ENCODE measurements around the gene TTC3.

The TTC3 gene

DNA sequence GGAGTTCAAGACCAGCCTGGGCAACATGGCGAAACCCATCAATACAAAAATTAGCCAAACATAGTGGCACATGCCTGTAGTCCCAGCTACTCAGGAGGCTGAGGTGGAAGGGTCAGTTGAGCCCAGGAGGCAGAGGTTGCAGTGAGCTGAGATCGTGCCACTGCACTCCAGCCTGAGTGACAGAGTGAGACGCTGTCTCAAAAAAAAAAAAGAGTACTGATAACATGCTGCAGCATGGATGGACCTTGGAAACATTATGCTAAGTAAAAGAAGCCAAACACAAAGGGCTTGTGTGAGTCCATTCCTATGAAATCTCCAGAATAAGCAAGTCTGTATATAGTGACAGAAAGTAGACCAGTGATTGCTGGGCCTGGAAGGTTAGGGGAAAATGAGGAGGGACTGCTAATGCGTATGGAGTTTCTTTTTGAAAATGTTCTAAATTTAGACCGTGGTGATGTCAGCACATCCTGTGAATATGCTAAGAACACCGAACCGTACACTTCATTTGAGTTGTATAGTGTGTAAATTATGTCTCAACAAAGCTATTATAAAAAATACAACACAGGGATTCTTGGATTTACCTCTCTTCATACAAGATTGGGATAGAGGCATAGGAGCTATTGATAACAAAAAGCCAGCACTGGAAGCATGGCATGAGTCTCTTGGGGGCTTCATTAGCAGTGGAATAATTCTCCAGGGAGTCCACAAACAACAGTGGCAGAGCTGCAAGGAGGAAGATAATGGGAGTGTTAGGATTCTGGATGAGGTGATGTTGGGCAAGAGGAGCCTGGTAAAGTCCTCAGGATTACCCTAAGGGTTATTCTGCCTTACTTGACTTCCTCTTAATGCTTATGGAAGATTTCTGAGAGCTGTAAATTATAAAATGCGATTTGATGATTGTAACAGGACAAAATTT lies 73.5 kb downstream of the TTC3 start:
- DNase-seq (ENCODE audit: low read depth in 2 of 2) = no peak

DNA sequence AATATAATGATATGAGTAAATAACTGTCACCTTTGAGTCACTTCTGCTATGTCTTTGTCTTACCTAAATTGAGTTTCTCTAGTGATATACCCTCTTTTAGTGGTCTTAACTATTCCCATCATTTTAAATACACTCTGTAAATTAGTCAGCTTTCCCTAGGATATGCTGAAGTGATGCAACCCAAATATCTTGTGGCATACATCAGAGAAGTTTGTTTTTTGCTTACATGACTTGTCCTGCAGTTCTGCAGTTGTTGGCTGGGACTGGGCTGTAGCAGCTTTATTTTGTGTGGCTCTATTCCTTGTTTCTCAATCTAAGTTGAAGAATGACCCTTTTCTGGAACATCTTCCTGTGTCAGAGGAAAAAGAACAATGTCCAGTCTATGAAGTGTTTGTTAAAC lies 76.4 kb downstream of the TTC3 start:
- DNase-seq (ENCODE audit: low read depth in 2 of 2) = no peak

DNA sequence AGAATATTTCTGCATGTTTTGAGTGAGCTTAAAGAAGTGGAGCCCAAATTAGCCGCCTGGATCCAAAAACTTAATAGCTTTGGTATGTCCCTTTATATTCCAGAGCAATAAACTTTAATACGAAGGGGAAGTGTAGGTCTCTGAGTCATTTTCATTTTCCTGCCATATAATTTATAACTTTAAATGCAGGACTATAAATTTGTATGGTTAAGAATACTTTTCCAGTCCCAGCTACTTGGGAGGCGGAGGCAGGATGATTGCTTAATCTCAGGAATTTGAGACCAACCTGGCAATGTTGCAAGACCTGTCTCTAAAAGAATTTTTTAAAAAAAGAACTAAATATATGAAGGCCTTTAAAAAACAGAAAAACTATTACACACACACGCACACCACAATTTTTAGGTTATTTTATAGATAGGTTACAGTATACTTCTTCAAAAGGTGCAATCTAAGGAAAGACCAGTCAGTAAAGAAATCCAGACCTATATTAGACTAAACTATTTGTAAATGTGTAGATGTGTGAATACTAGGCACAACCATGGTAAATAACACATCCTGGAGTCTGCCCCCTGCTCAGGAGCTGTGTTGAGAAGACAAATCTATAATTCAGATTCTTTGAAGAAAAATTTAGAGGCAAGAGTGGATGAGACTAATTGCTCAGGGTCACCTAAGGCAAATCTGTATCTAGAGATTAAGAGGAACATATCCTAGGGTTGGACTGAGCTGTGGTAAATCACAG lies 80.3 kb downstream of the TTC3 start:
- no peak for DNase-seq (ENCODE audit: low read depth in 2 of 2)

DNA sequence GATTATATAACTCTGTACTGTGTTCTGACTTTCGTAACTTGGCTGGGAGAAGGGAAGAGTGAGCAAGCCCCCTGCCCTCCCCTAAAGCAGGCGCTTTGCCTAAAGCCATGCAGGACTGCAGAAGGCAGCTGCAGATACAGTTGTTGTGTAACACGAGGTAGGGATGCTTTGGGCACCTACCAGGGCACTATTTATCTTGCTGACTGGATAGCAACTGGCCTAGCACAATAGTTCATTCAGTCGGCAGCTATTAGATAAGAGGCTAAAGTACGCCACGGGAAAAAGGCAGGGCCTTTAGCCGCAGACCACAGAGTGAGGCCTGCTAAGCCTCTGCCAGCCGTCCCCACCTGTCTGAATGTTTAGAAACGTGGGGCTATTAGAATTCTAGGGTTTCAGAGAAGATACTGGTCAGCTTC lies 80.9 kb downstream of the TTC3 start:
- no peak for DNase-seq (ENCODE audit: low read depth in 2 of 2)

DNA sequence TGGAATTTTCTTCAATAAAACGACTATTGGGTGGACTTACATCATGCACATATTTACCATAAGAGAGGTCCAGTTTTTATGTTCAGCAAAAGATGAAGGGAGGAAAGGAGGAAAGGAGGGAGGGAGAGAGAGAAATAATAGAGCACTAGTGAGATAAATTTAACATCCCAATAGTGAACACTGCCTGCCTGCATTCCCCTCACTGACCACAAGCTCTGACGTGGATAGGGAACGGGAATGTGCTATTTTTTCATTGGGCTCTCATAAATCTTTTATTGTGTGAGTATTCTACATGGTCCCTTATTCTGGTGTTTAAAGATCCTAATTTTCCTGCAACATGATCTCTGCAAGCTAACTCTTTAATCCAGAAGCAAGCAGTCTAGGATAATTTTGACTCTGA lies 82.1 kb downstream of the TTC3 start:
- no peak for DNase-seq (ENCODE audit: low read depth in 2 of 2)

DNA sequence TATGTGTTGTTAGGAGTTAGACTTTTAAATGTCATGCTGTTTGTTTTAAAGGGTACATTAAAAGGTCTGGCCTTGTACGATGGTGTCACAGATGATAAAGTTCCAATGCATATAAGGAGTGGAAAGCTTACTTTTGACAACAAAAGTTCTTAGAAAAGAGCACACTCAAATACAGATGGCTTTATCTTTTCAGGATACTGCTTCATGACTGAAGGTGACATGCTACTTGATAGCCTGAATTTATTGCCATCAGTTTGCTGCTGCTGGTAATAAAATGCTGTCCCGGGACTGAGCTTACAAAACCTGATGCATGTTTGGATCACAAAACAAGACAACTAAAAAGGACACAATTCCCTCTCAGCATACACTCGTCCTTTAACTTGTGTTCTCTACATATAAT lies 84.9 kb downstream of the TTC3 start:
- DNase-seq (ENCODE audit: low read depth in 2 of 2) = no peak

DNA sequence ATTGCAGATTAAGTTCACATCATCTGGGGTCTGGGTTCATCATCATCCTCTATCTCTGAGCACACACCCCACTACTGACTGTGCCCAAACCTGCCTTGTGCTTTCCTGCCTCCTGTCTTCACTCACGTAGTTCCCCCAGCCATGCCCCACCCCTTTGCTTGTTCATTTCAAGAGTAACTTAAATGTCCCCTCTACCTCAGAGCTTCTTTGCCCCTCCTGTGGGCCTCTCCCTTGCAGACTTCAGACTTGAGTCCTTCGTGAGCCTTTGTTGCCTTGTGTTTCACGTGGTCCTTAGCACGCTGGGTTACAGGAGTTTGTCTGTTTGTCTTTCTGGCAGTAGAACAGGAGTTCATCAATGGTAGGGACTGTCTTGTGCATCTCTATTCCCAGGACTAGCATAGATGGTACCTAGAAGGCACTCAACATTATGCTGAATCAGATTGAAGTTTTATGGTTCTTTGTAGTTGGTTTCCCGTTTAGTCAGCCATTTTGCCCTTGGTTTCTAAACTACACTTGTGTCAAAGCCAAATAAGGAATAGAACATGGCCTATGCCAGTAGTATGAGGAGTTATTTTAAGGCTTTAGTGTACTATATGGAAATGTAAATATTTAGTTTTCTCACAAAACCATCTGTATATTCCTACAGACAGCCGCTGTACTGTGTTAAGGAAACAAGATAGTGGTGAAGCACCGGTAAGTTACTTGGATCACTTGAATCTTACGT lies 86.2 kb downstream of the TTC3 start:
- DNase-seq (ENCODE audit: low read depth in 2 of 2) = no peak

DNA sequence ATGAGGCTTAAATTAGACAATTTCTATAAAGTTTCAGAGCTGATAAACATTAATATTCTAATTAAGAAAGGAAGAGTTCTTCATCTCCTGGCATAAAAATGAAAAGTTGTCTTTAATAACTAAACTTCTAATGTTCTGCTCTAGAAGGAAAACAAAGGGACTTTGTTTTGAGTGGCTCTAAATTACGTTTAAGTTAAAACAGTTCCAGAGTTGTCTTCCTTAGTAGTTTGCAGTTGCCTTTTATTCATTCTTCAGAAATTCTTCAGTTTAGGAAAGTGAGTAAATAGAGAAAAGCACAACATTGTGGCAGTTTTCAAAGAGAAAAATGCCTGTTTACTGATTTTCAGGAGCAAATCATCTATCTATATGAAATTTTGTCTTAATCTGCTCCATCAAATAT lies 86.9 kb downstream of the TTC3 start:
- no peak for DNase-seq (ENCODE audit: low read depth in 2 of 2)

DNA sequence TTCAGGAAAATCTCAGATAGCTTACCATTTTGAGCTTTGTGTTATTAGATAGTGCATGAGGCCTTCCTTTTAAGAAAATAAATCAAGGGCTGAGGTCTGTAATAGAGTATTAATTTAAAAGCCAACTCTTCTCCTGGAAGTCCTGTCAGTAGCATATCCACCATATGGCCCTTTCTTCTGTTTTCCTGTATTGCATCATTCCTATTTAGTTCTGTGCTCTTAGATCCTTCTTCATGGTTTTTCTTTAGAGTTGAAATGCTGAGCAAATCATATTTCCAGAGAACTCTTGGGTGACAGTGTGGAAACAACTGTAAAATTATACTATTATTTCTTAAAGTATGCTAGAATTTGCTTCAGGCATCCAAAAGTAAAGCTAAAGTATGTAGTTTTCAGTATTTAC lies 91.7 kb downstream of the TTC3 start:
- no peak for DNase-seq (ENCODE audit: low read depth in 2 of 2)

DNA sequence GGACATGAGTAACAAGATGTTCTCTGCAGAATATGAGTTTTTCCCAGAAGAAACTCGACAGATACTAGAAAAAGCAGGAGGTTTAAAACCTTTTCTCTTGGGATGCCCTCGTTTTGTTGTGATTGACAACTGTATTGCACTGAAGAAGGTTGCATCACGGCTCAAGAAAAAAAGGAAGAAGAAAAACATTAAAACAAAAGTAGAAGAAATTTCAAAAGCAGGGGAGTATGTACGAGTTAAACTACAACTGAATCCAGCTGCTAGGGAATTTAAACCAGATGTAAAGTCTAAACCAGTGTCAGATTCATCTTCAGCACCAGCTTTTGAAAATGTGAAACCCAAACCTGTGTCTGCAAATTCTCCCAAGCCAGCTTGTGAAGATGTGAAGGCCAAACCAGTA lies 92.5 kb downstream of the TTC3 start:
- DNase-seq (ENCODE audit: low read depth in 2 of 2) = no peak

DNA sequence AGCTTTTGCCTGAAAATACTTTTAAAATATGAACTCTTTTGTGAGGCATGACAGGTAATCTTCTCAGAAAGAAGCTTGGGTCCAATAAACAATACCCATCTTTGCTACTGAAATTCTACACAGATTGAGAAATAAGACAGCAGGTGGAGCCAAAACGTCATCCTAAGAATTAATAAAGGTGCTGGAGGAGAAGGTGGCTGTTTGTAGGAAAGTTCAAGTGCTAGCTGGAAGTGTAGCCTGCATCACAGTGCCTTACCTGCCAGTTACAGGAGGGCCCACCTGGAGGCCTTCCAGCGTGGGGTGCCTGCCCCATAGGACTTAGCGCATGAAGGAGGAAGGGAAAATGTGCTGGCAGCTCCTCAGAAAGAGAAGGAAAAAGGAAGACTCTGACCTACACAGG lies 93.7 kb downstream of the TTC3 start:
- no peak for DNase-seq (ENCODE audit: low read depth in 2 of 2)

DNA sequence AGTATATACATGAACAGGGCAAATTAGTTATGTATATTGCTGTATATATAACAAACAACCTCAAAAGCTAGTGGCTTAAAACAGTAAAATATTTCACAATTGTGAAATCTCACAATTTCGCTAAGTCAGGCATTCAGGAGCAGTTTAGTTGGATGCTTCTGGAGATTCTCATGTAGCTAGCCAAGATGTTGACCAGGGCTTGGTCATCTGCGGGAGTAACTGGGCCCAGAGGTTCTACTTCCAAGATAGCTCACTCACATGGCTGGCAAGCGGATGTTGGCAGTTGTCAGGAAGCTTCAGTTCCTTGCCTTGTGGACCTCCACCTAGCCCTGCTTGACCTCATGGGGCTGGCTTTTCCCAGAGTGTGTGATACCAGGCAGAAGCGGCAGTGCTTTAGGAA lies 95.6 kb downstream of the TTC3 start:
- DNase-seq (ENCODE audit: low read depth in 2 of 2) = no peak

DNA sequence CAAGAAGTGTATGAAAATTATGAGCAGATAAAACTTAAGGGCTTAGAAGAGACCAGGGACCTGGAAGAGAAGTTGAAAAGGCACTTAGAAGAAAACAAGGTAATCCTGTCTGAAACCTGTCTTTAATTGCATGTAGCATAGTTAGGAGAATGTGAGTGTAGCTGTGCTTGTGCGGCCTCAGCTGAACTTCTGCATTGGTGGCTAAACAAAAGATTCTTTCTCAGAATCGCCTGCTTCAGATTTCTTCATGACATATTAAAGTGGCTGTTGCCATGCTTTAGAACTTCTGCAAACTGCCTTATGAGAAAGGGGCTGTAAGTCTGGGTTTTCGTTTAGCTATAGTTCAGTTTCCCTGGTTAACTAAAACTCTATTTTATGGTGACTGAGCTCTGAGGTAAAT lies 99.6 kb downstream of the TTC3 start:
- DNase-seq (ENCODE audit: low read depth in 2 of 2) = no peak

DNA sequence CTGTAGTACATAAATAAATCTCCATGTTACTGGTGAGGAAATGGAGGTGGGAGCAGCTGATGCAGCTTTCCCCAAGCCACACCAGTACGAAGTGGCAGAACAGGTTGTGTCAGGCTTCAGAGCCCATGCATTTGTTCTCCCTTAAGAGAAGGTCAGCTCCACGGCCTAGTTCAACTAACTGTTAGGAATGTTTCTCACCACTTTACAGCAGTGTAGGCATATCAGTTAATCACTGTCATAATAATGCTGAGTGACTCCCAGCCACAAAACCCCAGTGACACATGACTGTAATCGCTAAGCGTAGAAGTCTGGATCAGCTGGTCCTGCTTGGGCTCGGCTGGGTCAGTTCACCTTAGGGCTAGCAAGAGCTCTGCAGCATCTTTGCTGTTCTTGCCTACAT lies 103.7 kb downstream of the TTC3 start:
- no peak for DNase-seq (ENCODE audit: low read depth in 2 of 2)

DNA sequence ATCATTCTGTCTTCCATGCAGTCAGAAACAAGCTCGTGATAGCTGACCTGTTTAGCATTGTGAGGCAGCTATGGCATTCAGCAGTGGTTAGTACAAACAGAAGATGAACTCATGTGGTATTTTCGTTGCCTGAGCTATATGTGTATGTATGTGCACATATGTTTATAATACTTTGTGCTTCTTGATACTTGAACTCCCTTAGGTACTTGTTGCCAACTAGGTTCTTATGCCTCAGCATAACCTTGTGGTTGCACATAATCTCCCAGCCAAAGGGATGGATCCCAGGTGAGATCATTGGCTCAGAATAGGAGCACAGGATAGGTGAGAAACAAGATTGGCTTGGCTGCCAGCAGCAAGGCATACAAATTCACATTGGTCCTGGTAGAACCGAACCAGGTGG lies 108.0 kb downstream of the TTC3 start:
- no peak for DNase-seq (ENCODE audit: low read depth in 2 of 2)

DNA sequence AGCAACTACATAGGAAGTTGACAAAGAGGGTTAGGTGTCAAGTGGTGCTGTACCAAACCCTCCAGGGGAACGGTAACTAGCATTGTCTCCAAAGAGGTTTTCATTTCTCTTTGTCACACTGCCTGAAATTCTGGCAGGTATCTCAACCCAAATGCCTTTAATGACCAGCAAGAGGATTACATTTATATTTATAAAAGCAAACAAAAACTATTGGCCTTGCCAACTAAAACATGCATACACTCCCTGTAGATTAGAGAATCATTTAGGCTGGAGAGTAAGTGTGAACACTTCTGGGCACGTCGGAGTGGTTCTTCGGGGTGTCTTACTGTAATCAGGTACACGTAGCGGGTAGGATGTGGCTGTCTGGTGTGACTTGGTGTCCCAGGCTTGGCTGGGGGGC lies 109.2 kb downstream of the TTC3 start:
- DNase-seq (ENCODE audit: low read depth in 2 of 2) = no peak

DNA sequence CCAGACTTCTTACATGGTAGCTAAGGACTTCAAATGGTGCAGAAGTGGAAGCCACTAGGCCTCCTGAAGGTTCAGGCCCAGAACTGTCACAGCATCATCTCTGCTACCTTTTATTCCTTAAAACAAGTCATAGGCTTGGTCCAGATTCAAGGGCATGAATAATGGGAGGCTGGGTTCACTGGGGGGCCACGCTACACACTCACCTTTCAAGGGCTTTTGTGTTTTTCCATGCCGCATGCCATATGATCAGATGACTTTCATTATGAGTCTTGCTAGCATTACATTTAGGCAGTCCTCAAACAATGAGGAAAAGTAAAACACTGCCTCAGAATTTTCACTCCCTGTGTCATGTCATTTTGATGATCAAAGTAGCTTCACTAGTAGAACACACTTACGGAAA lies 110.7 kb downstream of the TTC3 start:
- no peak for DNase-seq (ENCODE audit: low read depth in 2 of 2)

DNA sequence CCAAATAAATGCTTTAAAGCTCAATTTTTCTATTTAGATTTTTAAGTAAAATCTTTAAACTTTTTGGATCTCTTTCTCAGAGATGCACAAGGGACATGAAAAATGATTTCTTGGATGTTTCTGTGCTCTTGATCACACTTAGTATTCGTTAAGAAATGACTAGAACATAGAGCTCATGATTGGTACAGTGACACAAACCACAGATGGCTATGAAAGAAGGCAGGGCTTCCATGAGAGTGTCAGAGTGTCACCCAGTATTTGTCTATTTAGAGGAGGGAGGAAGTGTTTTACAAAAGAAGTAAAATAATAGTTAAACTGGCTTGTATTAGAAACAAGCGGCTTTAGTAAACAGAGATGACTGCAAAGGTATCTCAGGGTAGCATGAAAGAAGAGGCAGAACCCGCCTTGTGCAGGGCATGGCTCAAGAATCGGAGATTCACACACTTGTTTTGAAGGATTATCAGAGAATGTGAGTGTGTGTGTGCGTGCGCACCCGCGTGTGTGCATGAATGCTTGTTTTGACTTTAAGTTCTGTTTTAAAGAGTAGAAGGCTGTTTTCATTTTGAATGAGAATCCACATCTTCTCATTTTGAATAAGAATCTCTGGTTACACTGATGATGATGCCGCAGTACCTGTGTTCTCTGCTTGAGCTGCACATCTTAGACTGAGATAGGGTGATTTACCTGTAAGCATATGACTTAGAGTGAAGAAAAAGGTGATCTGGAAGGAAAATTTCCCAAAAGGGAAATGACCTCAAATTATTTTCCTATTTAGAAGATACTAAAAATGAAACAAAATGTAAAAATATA lies 111.9 kb downstream of the TTC3 start:
- DNase-seq (ENCODE audit: low read depth in 2 of 2) = no peak

DNA sequence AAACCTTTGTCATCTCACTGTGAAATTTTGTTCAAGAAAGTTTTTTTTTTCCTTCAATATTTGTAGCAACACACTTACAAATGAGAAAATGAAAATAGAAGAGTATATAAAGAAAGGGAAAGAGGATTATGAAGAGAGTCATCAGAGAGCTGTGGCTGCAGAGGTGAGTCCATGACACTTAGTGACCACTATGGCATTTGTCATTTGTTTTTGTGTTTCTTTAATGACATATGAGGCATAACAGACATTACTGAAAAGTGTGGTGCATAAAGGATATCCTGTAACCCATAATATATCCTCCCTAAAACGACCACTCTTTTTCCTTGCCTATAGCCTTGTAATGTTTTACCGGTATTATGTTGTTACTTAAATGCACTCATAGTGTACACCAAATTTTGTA lies 113.9 kb downstream of the TTC3 start:
- no peak for DNase-seq (ENCODE audit: low read depth in 2 of 2)

DNA sequence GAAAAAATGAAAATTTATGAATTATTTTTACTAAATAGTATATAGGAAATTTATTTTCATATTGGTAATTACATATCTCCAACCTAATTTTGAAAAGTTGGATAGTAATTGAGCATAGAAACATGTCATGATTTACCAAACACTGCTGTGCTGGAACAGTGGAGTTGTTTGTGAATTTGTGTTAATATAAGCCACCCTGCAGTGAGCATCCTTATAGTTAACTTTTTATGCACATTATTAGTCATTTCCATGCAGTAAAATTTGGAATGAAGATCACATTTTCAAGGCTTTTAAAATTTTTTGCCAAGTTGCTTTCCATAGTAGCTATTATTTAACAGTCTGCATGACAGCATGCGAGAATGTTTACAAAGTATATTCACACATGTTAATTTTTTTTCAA lies 115.8 kb downstream of the TTC3 start:
- no peak for DNase-seq (ENCODE audit: low read depth in 2 of 2)

DNA sequence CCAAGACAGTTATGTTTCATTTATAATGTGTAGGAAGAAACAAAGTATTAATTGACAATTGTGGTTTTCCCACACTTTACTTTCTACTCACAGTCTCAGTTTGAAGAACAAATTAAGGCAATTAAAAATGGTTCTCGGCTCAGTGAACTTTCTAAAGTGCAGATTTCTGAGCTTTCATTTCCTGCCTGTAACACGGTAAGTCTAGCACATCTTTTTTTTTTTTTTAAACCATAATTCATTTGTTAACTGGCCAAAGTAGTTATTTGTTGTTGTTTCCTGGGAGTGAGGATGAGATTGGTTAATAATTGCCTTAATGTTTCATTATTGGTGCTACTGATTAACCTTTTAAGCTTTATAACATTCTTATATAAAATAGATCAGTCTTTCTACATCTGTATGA lies 119.0 kb downstream of the TTC3 start:
- no peak for DNase-seq (ENCODE audit: low read depth in 2 of 2)

DNA sequence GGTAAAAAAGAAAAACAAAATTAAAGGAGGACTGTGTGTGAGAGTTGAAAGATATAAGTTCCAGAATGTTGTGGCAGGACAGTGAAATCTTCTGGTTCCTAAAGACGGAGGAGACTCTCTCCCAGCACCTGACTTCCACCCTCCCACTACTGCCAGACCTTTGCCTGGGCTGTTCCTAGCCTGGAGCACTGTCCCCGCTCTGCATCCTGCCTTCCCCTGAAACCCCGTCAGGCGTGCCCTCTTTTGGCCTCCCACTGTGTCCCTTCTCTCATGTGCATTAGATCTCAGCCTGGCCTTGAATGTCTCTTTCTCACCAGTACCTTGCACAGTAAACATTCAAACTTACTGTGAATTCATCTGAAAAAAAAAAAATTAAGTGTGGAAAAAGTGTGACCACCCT lies 120.0 kb downstream of the TTC3 start:
- DNase-seq (ENCODE audit: low read depth in 2 of 2) = no peak

Measured in activated CD8-positive, alpha-beta memory T cell treated with anti-CD3 and anti-CD28 coated beads for 4 hours (primary cell).